ENCODE data around the gene CCDC88A.

DNA sequence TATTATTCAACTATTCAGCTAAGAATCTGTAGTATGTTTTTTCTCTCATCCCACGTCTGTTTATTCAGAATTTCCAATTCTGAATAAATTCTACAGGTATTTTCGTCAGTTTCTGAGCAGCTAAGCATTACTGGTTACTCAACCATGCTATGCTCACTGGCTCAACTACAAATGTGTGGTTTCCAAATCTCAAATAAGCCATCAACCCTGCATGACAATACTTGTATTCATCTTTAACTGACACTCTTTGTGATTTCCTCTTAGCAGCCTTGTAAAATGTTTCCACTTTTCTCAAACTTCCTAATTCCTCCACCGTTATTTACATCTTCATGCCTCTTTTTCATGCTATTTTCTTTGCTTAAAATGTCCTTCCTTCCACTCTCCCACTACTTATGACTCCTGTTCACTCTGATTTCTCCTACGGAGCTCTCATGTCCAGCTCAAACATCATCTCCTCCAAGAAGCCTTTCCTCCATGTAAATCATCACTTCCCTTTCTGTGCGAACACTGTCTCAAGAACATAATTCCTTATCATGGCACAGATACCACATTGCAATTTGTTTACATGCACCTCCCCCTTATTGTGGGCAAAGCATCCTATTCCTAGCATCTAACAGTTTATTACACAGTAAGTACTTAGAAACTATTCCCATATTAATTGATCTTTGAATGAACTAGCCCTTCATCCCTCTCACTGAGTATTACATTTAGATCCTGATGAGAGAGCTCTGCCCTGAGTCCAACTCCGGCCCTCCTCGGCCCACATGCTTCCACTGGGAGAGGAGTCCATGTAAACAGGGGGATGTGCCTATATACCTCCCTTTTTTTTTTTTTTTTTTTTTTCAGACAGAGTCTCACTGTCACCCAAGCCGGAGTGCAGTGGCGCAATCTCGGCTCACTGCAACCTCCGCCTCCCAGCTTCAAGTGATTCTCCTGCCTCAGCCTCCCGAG lies 10.5 kb downstream of the CCDC88A start:
- TF ChIP-seq, protein P1, sequence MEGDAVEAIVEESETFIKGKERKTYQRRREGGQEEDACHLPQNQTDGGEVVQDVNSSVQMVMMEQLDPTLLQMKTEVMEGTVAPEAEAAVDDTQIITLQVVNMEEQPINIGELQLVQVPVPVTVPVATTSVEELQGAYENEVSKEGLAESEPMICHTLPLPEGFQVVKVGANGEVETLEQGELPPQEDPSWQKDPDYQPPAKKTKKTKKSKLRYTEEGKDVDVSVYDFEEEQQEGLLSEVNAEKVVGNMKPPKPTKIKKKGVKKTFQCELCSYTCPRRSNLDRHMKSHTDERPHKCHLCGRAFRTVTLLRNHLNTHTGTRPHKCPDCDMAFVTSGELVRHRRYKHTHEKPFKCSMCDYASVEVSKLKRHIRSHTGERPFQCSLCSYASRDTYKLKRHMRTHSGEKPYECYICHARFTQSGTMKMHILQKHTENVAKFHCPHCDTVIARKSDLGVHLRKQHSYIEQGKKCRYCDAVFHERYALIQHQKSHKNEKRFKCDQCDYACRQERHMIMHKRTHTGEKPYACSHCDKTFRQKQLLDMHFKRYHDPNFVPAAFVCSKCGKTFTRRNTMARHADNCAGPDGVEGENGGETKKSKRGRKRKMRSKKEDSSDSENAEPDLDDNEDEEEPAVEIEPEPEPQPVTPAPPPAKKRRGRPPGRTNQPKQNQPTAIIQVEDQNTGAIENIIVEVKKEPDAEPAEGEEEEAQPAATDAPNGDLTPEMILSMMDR (IDR thresholded peaks at IDR 0.05): no peak
- TF ChIP-seq POLR2A (IDR thresholded peaks at IDR 0.05): no peak

Measured in testis (tissue), 2 donors.